ENCODE measurements around the gene OTOG.

DNA sequence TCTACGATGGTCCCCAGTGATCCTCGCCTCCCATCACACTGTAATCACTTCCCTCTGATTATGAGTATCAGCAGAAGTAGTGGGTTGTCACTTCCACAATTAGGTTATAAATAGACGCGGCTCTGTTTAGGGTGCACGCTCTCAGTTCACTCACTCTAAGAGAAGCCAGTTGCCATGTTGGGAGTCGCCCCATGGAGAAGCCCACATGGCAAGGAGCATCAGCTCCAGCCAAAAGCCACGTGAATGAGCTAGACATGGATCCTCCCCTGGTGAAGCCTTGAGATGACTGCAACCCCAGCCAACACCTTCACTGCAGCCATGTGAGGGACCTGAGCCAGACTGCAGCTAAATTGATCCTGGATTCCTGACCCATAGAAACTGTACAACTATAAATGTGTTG lies 145.9 kb downstream of the OTOG start:
- TF ChIP-seq CTCF (IDR thresholded peaks at IDR 0.05; ENCODE audit: insufficient read depth, low read length, poor library complexity, severe bottlenecking) (no peak), EZH2phosphoT487 (conservative IDR thresholded peaks at IDR 0.05; ENCODE audit: low read length) (no peak)

All from SU-DHL-6 (cell line).